HepG2 (cell line): ENCODE data around the gene COQ4. TPM values are rescaled to one million over a fixed set of nuclear protein-coding genes. Genes with fewer than 3 reads are reported as not detected.

Source experiments
- ADNP ChIP-seq: sonication (generic); formaldehyde crosslinking; IDR thresholded peaks from 2 replicates; pipeline ENCODE4 v1.4.0; 2020; ENCODE audit warnings: missing genetic modification reagents
- FOSL1 ChIP-seq: sonication (generic); formaldehyde crosslinking; IDR thresholded peaks from 2 replicates; pipeline ENCODE4 v1.9.0; 2021; ENCODE audit warnings: missing genetic modification reagents, borderline replicate concordance
- HOXA3 ChIP-seq: sonication (generic); formaldehyde crosslinking; IDR thresholded peaks from 2 replicates; pipeline ENCODE4 v1.5.0; 2020; ENCODE audit warnings: missing genetic modification reagents
- MIER2 ChIP-seq: IDR thresholded peaks from 2 replicates; pipeline ENCODE4 v1.6.1; 2016; ENCODE audit warnings: missing biosample characterization, missing genetic modification reagents
- NKX3-1 ChIP-seq: sonication (generic); formaldehyde crosslinking; IDR thresholded peaks from 2 replicates; pipeline ENCODE4 v1.5.0; 2020; ENCODE audit warnings: missing genetic modification reagents
- PCBP2 ChIP-seq: fragments of 200-400 bp; formaldehyde crosslinking; optimal IDR thresholded peaks from 2 replicates; pipeline ENCODE3; 2018; ENCODE audit warnings: low read length, low read depth; ENCODE audit not compliant: poor library complexity, severe bottlenecking
- RBM22 ChIP-seq: fragments of 200-400 bp; formaldehyde crosslinking; optimal IDR thresholded peaks from 2 replicates; pipeline ENCODE3; 2017; ENCODE audit warnings: mild to moderate bottlenecking, low read length, moderate library complexity
- SMYD3 ChIP-seq: sonication (generic); formaldehyde crosslinking; IDR thresholded peaks from 2 replicates; pipeline ENCODE4 v1.8.1; 2023; ENCODE audit warnings: mild to moderate bottlenecking, missing genetic modification reagents
- SSRP1 ChIP-seq: IDR thresholded peaks from 2 replicates; pipeline ENCODE4 v1.6.1; 2016; ENCODE audit warnings: control low read depth
- TMF1 ChIP-seq: sonication (generic); formaldehyde crosslinking; IDR thresholded peaks from 2 replicates; pipeline ENCODE4 v1.8.1; 2022; ENCODE audit warnings: low read depth, missing genetic modification reagents
- TSC22D2 ChIP-seq: sonication (generic); formaldehyde crosslinking; IDR thresholded peaks from 2 replicates; pipeline ENCODE4 v1.5.1; 2020; ENCODE audit warnings: missing genetic modification reagents, mild to moderate bottlenecking, borderline replicate concordance
- ZMYM2 ChIP-seq: sonication (generic); formaldehyde crosslinking; IDR thresholded peaks from 2 replicates; pipeline ENCODE4 v1.8.0; 2022; ENCODE audit warnings: mild to moderate bottlenecking, missing genetic modification reagents
- ZMYM3 ChIP-seq: sonication (generic); formaldehyde crosslinking; IDR thresholded peaks from 2 replicates; pipeline ENCODE4 v1.5.1; 2020; ENCODE audit warnings: mild to moderate bottlenecking, missing genetic modification reagents
- ZNF296 ChIP-seq: sonication (generic); formaldehyde crosslinking; conservative IDR thresholded peaks from 2 replicates; pipeline ENCODE4 v1.5.0; 2020; ENCODE audit warnings: mild to moderate bottlenecking, missing genetic modification reagents
- ZNF563 ChIP-seq: sonication (generic); formaldehyde crosslinking; IDR thresholded peaks from 2 replicates; pipeline ENCODE4 v1.8.0; 2022; ENCODE audit warnings: mild to moderate bottlenecking, moderate library complexity, missing genetic modification reagents
- polyA plus RNA-seq, 8 experiments: library from polyadenylated mRNA; depleted of rRNA in 3 of 8; stranded (reverse) in 7 of 8; unstranded in 1 of 8; fragments of >200 nt; fragmentation: Illumina TruSeq in 4 of 8; extraction: Trizol in 4 of 8; gene quantifications; 2 replicates each; pipeline versions ENCODE4 v1.2.1 to v1.2.3, GENCODE V29; 2011 to 2016; ENCODE audit warnings: low read depth in 4 of 8, missing spikeins in 1 of 8, mixed read lengths in 1 of 8; ENCODE audit not compliant: insufficient read depth in 1 of 8
- total RNA-seq, 5 experiments: library from RNA; depleted of rRNA; stranded (reverse); fragments of >200 nt; fragmentation: Illumina TruSeq; extraction: Trizol; gene quantifications; 2 replicates each; pipeline ENCODE4 v1.2.3, GENCODE V29; 2016; ENCODE audit warnings: low read depth in 1 of 5
- TF ChIP-seq, protein P1 (sequence below): sonication (generic); formaldehyde crosslinking; IDR thresholded peaks from 2 replicates; pipeline ENCODE4 v1.4.0; 2020; ENCODE audit warnings: mild to moderate bottlenecking, missing genetic modification reagents
- TF ChIP-seq, protein P2 (sequence below): sonication (generic); formaldehyde crosslinking; IDR thresholded peaks from 2 replicates; pipeline ENCODE4 v1.8.1; 2023; ENCODE audit warnings: mild to moderate bottlenecking, missing genetic modification reagents
- TF ChIP-seq, protein P3 (sequence below): IDR thresholded peaks from 2 replicates; pipeline ENCODE4 v1.6.1; 2016; ENCODE audit warnings: low read depth, control low read depth
- TF ChIP-seq, protein P4 (sequence below): sonication (generic); formaldehyde crosslinking; IDR thresholded peaks from 2 replicates; pipeline ENCODE4 v1.9.0; 2022; ENCODE audit warnings: missing genetic modification reagents, mild to moderate bottlenecking, borderline replicate concordance
- TF ChIP-seq, protein P5 (sequence below): sonication (generic); formaldehyde crosslinking; IDR thresholded peaks from 2 replicates; pipeline ENCODE4 v1.4.0; 2020; ENCODE audit warnings: mild to moderate bottlenecking, missing genetic modification reagents

The COQ4 gene
- total and polyA plus RNA-seq, 2 of the 13 experiments (the other 11 are each of a cell fraction or from before 2014, with no cell fraction given) = 26.1 to 36.0 TPM

DNA sequence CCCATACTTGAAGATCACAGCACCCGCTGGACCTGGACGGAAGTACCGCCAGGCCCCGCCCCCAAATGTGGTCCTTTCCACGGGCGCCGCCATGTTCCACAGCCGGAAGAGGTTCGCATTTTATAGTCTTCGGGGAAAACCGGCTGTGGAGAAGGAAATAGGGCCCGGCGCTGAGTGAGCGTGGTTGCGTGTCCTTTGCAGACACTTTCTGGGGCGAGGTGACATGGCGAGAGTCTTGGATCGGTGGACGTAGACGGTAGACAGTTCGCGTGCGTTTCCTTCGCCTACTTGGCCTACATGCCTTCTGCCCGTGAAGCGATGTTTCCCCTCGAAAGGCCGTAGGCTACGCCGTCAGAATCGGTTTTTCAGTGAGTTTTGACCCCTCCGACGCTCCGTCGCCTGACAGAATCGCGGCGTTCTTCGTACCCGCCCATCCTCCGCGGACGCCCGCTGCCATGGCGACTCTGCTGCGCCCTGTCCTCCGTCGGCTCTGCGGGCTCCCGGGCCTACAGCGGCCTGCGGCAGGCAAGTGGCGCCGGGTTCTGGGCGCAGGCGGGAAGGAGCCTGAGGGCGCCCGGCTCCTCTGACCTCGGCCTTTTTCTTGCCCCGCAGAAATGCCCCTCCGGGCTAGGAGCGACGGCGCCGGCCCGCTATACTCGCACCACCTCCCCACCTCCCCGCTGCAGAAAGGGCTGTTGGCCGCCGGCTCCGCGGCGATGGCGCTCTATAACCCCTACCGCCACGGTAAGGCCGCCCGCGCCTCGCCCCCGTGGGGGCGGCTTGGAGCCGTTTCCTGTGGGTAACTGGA is at the start of gene COQ4, which contains the start of gene TRUB2 (continued):
- TF ChIP-seq, protein P1, sequence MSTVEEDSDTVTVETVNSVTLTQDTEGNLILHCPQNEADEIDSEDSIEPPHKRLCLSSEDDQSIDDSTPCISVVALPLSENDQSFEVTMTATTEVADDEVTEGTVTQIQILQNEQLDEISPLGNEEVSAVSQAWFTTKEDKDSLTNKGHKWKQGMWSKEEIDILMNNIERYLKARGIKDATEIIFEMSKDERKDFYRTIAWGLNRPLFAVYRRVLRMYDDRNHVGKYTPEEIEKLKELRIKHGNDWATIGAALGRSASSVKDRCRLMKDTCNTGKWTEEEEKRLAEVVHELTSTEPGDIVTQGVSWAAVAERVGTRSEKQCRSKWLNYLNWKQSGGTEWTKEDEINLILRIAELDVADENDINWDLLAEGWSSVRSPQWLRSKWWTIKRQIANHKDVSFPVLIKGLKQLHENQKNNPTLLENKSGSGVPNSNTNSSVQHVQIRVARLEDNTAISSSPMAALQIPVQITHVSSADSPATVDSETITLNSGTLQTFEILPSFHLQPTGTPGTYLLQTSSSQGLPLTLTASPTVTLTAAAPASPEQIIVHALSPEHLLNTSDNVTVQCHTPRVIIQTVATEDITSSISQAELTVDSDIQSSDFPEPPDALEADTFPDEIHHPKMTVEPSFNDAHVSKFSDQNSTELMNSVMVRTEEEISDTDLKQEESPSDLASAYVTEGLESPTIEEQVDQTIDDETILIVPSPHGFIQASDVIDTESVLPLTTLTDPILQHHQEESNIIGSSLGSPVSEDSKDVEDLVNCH (CRISPR knock-in tag) = no peak
- TF ChIP-seq, protein P2, sequence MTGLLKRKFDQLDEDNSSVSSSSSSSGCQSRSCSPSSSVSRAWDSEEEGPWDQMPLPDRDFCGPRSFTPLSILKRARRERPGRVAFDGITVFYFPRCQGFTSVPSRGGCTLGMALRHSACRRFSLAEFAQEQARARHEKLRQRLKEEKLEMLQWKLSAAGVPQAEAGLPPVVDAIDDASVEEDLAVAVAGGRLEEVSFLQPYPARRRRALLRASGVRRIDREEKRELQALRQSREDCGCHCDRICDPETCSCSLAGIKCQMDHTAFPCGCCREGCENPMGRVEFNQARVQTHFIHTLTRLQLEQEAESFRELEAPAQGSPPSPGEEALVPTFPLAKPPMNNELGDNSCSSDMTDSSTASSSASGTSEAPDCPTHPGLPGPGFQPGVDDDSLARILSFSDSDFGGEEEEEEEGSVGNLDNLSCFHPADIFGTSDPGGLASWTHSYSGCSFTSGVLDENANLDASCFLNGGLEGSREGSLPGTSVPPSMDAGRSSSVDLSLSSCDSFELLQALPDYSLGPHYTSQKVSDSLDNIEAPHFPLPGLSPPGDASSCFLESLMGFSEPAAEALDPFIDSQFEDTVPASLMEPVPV (CRISPR knock-in tag) = no peak
- no peak for TF ChIP-seq ZNF296 (CRISPR knock-in tag)
- TF ChIP-seq, protein P3, sequence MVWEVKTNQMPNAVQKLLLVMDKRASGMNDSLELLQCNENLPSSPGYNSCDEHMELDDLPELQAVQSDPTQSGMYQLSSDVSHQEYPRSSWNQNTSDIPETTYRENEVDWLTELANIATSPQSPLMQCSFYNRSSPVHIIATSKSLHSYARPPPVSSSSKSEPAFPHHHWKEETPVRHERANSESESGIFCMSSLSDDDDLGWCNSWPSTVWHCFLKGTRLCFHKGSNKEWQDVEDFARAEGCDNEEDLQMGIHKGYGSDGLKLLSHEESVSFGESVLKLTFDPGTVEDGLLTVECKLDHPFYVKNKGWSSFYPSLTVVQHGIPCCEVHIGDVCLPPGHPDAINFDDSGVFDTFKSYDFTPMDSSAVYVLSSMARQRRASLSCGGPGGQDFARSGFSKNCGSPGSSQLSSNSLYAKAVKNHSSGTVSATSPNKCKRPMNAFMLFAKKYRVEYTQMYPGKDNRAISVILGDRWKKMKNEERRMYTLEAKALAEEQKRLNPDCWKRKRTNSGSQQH = peak; percentile 54; the same call in 1 of the 2 replicates
- TF ChIP-seq NKX3-1 (CRISPR knock-in tag) = peak; percentile 55; the same call in 1 of the 2 replicates
- 0 out of 2 replicates have a peak, but pooled peaks have one; percentile 16 for TF ChIP-seq MIER2
- TF ChIP-seq RBM22 = peak; percentile 81
- no peak; the same call in 1 of the 2 replicates for TF ChIP-seq SSRP1 (CRISPR knock-in tag)
- no peak for TF ChIP-seq ZMYM2 (CRISPR knock-in tag)
- TF ChIP-seq PCBP2 = no peak
- TF ChIP-seq, protein P4, sequence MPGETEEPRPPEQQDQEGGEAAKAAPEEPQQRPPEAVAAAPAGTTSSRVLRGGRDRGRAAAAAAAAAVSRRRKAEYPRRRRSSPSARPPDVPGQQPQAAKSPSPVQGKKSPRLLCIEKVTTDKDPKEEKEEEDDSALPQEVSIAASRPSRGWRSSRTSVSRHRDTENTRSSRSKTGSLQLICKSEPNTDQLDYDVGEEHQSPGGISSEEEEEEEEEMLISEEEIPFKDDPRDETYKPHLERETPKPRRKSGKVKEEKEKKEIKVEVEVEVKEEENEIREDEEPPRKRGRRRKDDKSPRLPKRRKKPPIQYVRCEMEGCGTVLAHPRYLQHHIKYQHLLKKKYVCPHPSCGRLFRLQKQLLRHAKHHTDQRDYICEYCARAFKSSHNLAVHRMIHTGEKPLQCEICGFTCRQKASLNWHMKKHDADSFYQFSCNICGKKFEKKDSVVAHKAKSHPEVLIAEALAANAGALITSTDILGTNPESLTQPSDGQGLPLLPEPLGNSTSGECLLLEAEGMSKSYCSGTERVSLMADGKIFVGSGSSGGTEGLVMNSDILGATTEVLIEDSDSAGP (CRISPR knock-in tag) = peak; percentile 94
- TF ChIP-seq HOXA3 (CRISPR knock-in tag) = peak; percentile 97
- TF ChIP-seq ADNP (CRISPR knock-in tag) = no peak; the same call in 1 of the 2 replicates
- TF ChIP-seq TMF1 (CRISPR knock-in tag) = no peak
- 0 out of 2 replicates have a peak, but pooled peaks have one; percentile 12 for TF ChIP-seq SMYD3 (CRISPR knock-in tag)
- no peak for TF ChIP-seq TSC22D2 (CRISPR knock-in tag)
- TF ChIP-seq ZNF563 (CRISPR knock-in tag) = 0 out of 2 replicates have a peak, but pooled peaks have one; percentile 28
- TF ChIP-seq ZMYM3 (CRISPR knock-in tag) = peak; percentile 68
- TF ChIP-seq FOSL1 (CRISPR knock-in tag) = no peak
- TF ChIP-seq, protein P5, sequence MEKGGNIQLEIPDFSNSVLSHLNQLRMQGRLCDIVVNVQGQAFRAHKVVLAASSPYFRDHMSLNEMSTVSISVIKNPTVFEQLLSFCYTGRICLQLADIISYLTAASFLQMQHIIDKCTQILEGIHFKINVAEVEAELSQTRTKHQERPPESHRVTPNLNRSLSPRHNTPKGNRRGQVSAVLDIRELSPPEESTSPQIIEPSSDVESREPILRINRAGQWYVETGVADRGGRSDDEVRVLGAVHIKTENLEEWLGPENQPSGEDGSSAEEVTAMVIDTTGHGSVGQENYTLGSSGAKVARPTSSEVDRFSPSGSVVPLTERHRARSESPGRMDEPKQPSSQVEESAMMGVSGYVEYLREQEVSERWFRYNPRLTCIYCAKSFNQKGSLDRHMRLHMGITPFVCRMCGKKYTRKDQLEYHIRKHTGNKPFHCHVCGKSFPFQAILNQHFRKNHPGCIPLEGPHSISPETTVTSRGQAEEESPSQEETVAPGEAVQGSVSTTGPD (CRISPR knock-in tag) = no peak
